Measurements from ENCODE around the gene CSPG4. TPM values are rescaled to one million over a fixed set of nuclear protein-coding genes. Genes with fewer than 3 reads are reported as not detected.
"Not testable (repeated sequence)": the region's sequence is repeated elsewhere in the genome, so short reads cannot be mapped to it uniquely, and the experiment has no call there.

CSPG4 gene
- total RNA-seq, 1 experiment from 2014 or later, result 2.0 TPM

- Histone ChIP-seq H4K20me1 (ENCODE audit: control insufficient read depth, insufficient read depth, insufficient read length) (no peaks in the 10 kb centered on the region), H3K9ac (ENCODE audit: extremely low read depth, insufficient read length, low read length) (no peak overlapping the region), H4K8ac (replicated peaks; ENCODE audit: insufficient read length, low read depth, low read length) (no peak overlapping the region), H3T11ph (ENCODE audit: low read length) (no peak overlapping the region), H2BK12ac (ENCODE audit: insufficient read length, low read depth, low read length) (no peak overlapping the region), H3K4ac (ENCODE audit: low read depth, low read length) (no peak overlapping the region), H3K9me3 (ENCODE audit: control insufficient read depth, low read depth, low read length) (no peaks in the 10 kb centered on the region), H3K4me2 (ENCODE audit: insufficient read depth, insufficient read length, low read length) (no peak overlapping the region), H2BK5ac (ENCODE audit: insufficient read length, low read length) (no peak overlapping the region), H4K91ac (ENCODE audit: insufficient read length, low read depth, low read length) (no peak overlapping the region), H3K18ac (ENCODE audit: insufficient read length, low read depth, low read length) (no peak overlapping the region), H3K27me3 (ENCODE audit: insufficient read depth, low read length) (no peaks in the 10 kb centered on the region), H2AK5ac (ENCODE audit: insufficient read length, low read length) (no peak overlapping the region), H2BK120ac (ENCODE audit: low read depth, low read length, poor library complexity, severe bottlenecking) (no peak overlapping the region), H3K79me2 (ENCODE audit: insufficient read depth, low read length) (peaks cover 20% of the 10 kb centered on the region; the same call in 1 of the 2 replicates), H3K79me1 (ENCODE audit: insufficient read depth, low read depth, low read length, poor library complexity, severe bottlenecking) (peaks cover 9% of the 10 kb centered on the region), H2AFZ (ENCODE audit: low read length) (no peak overlapping the region), H2BK20ac (ENCODE audit: low read depth, low read length, poor library complexity, severe bottlenecking) (no peak overlapping the region), H3K23ac (ENCODE audit: insufficient read length, low read depth, low read length) (no peak overlapping the region), H3K14ac (ENCODE audit: insufficient read depth, low read length) (no peak overlapping the region), H3K23me2 (ENCODE audit: insufficient read length, low read depth, low read length, poor library complexity, severe bottlenecking) (peaks cover 15% of the 10 kb centered on the region), H4K5ac (ENCODE audit: insufficient read length, low read depth, low read length) (no peak overlapping the region), H3K56ac (ENCODE audit: insufficient read length, low read depth, low read length) (no peak overlapping the region), H3K27ac (ENCODE audit: insufficient read length, low read depth, low read length) (no peak overlapping the region), H2BK15ac (ENCODE audit: low read depth, low read length) (no peak overlapping the region), H3K4me1 (ENCODE audit: insufficient read depth, low read length) (no peaks in the 10 kb centered on the region)
- no peaks in the 10 kb centered on the region for H3K27me3 Mint-ChIP-seq (ENCODE audit: low read depth)
- H3K9me3 Mint-ChIP-seq, result no peaks in the 10 kb centered on the region
- TF ChIP-seq CTCF (conservative IDR thresholded peaks at IDR 0.05), result no peak
- H3K27ac Mint-ChIP-seq, result peak overlapping the region in 1 of 3 experiments; percentile 40; a peak in 2 of 7 replicates
- peak overlapping the region in 1 of 2 experiments; percentile 61; a peak in 1 of 5 replicates for H3K4me3 Mint-ChIP-seq
- no CpG with 5 or more reads among the region's 6 CpGs for WGBS (ENCODE audit: extremely low coverage, insufficient read length, low lambda C conversion rate)
- no peak for DNase-seq
- H3K4me1 Mint-ChIP-seq, result peaks cover 28 to 34% of the 10 kb centered on the region in 2 experiments
- peaks cover 0 to 10% (median 3%) of the 10 kb centered on the region in 3 experiments; a peak in 3 of 7 replicates for H3K36me3 Mint-ChIP-seq (ENCODE audit: insufficient read depth in 1 of 3, low read depth in 3 of 3)
Observed at GRCh38 chr15:75636026-75636425, 76.6 kb downstream of the CSPG4 start.

GRCh38 chr15:75633922-75634321 lies 78.7 kb downstream of the CSPG4 start:
- H3K27ac ChIP-seq (ENCODE audit: insufficient read length, low read depth, low read length); H3K9me3 Mint-ChIP-seq; H3K4me3 Mint-ChIP-seq; H3T11ph ChIP-seq (ENCODE audit: low read length); H3K18ac ChIP-seq (ENCODE audit: insufficient read length, low read depth, low read length); H4K5ac ChIP-seq (ENCODE audit: insufficient read length, low read depth, low read length); H3K4ac ChIP-seq (ENCODE audit: low read depth, low read length); H3K36me3 Mint-ChIP-seq (ENCODE audit: insufficient read depth in 1 of 3, low read depth in 3 of 3); H3K27me3 ChIP-seq (ENCODE audit: insufficient read depth, low read length); H3K23ac ChIP-seq (ENCODE audit: insufficient read length, low read depth, low read length); H2BK15ac ChIP-seq (ENCODE audit: low read depth, low read length); H2AFZ ChIP-seq (ENCODE audit: low read length); H3K4me2 ChIP-seq (ENCODE audit: insufficient read depth, insufficient read length, low read length); H2BK5ac ChIP-seq (ENCODE audit: insufficient read length, low read length); H3K56ac ChIP-seq (ENCODE audit: insufficient read length, low read depth, low read length); H3K9me3 ChIP-seq (ENCODE audit: control insufficient read depth, low read depth, low read length); H3K9ac ChIP-seq (ENCODE audit: extremely low read depth, insufficient read length, low read length); H2BK20ac ChIP-seq (ENCODE audit: low read depth, low read length, poor library complexity, severe bottlenecking); H3K14ac ChIP-seq (ENCODE audit: insufficient read depth, low read length); H3K4me1 ChIP-seq (ENCODE audit: insufficient read depth, low read length); H3K23me2 ChIP-seq (ENCODE audit: insufficient read length, low read depth, low read length, poor library complexity, severe bottlenecking); H3K79me1 ChIP-seq (ENCODE audit: insufficient read depth, low read depth, low read length, poor library complexity, severe bottlenecking); H2AK5ac ChIP-seq (ENCODE audit: insufficient read length, low read length); H2BK120ac ChIP-seq (ENCODE audit: low read depth, low read length, poor library complexity, severe bottlenecking); DNase-seq; H2BK12ac ChIP-seq (ENCODE audit: insufficient read length, low read depth, low read length); H3K27me3 Mint-ChIP-seq (ENCODE audit: low read depth); H4K91ac ChIP-seq (ENCODE audit: insufficient read length, low read depth, low read length); H4K8ac ChIP-seq (replicated peaks; ENCODE audit: insufficient read length, low read depth, low read length); H4K20me1 ChIP-seq (ENCODE audit: control insufficient read depth, insufficient read depth, insufficient read length): not testable (repeated sequence)
- peak overlapping the region in 1 of 3 experiments; percentile 78; a peak in 2 of 7 replicates for H3K27ac Mint-ChIP-seq
- peaks cover 23 to 25% of the 10 kb centered on the region in 2 experiments for H3K4me1 Mint-ChIP-seq
- H3K79me2 ChIP-seq (ENCODE audit: insufficient read depth, low read length), result peaks cover 11% of the 10 kb centered on the region; the same call in 1 of the 2 replicates
- WGBS (ENCODE audit: extremely low coverage, insufficient read length, low lambda C conversion rate), result no CpG with 5 or more reads among the region's 7 CpGs

Measured in H9 (cell line).